ENCODE measurements around the gene TEX26.

DNA sequence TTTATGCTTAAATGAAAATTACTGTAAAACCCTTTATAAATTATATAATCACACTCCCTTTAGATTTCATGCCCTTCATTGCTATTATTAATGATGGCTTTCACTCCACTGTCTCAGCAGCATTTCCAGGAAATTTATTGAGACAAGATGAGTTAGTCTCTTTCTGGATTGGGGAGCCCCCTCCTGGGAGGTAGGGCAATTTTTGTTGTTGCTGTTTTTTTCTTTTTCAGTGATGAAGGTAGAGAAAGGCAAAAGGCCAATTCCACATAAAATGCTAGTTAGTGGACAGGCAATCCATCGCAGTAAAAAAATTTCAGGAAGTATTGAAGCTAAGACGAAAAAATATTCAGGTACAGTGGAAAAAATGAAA lies 80.2 kb downstream of the TEX26 start:
- no peak for TF ChIP-seq CTCF (IDR thresholded peaks at IDR 0.05)
- no peak for TF ChIP-seq POLR2A (IDR thresholded peaks at IDR 0.05)
